CMK (cell line): ENCODE results near the gene PAQR4.

Source experiments
- DNase-seq: peaks from one replicate; pipeline ENCODE4 v3.0.0-alpha.2; 2010; ENCODE audit warnings: low read depth

The PAQR4 gene

GRCh38 chr16:2981177-2981898 is 12.2 kb downstream of the PAQR4 start:
- peak; percentile 62 for DNase-seq

- no peak for DNase-seq
Observed at GRCh38 chr16:2981899-2982250, 12.7 kb downstream of the PAQR4 start.

GRCh38 chr16:2982402-2982801 is 13.3 kb downstream of the PAQR4 start:
- no peak for DNase-seq

- DNase-seq, result no peak
Observed at GRCh38 chr16:2983706-2984136, 14.6 kb downstream of the PAQR4 start.

- no peak for DNase-seq
Observed at GRCh38 chr16:2985462-2985861, 16.3 kb downstream of the PAQR4 start.

GRCh38 chr16:2985893-2986355 is 16.8 kb downstream of the PAQR4 start:
- no peak for DNase-seq

- no peak for DNase-seq
Observed at GRCh38 chr16:2986623-2987188, 17.6 kb downstream of the PAQR4 start.

- DNase-seq, result no peak
Observed at GRCh38 chr16:2987286-2987685, 18.1 kb downstream of the PAQR4 start.

GRCh38 chr16:2987833-2988232 is 18.7 kb downstream of the PAQR4 start:
- DNase-seq, result no peak

GRCh38 chr16:2988590-2989099 is 19.5 kb downstream of the PAQR4 start:
- no peak for DNase-seq

GRCh38 chr16:2990891-2991290 is 21.7 kb downstream of the PAQR4 start:
- DNase-seq, result no peak

- DNase-seq, result no peak
Observed at GRCh38 chr16:2991566-2992261, 22.6 kb downstream of the PAQR4 start.

GRCh38 chr16:2992383-2993081 is 23.4 kb downstream of the PAQR4 start:
- no peak for DNase-seq

GRCh38 chr16:2996298-2996697 is 27.1 kb downstream of the PAQR4 start:
- no peak for DNase-seq

- DNase-seq, result no peak
Observed at GRCh38 chr16:2999929-3000328, 30.8 kb downstream of the PAQR4 start.

- no peak for DNase-seq
Observed at GRCh38 chr16:3000540-3000939, 31.4 kb downstream of the PAQR4 start.

- DNase-seq, result no peak
Observed at GRCh38 chr16:3001316-3001715, 32.2 kb downstream of the PAQR4 start.

- peak; percentile 100 for DNase-seq
Observed at GRCh38 chr16:3003582-3004270, 34.6 kb downstream of the PAQR4 start.

GRCh38 chr16:3004319-3004718 is 35.2 kb downstream of the PAQR4 start:
- no peak for DNase-seq

- DNase-seq, result no peak
Observed at GRCh38 chr16:3004781-3005284, 35.7 kb downstream of the PAQR4 start.

GRCh38 chr16:3007059-3007956 is 38.2 kb downstream of the PAQR4 start:
- DNase-seq, result no peak
